Thyroid gland (tissue), 4 donors: ENCODE measurements around the gene DGKH.

ENCODE experiments used
- CTCF ChIP-seq, 6 experiments: fragments of 200-600 bp in 3 of 6; fragments of 450-650 bp in 3 of 6; sonication (generic) in 3 of 6; IDR thresholded peaks; one replicate each; pipeline ENCODE4 v1.5.1; 2016 to 2019; ENCODE audit warnings: antibody characterized with exemption in 6 of 6, mild to moderate bottlenecking in 2 of 6, inconsistent platforms in 1 of 6, moderate library complexity in 1 of 6
- POLR2A ChIP-seq, 2 donors: fragments of 450-650 bp; IDR thresholded peaks; one replicate each; pipeline ENCODE4 v1.6.1; 2017; ENCODE audit warnings: antibody characterized with exemption in 2 of 2, mild to moderate bottlenecking in 2 of 2, moderate library complexity in 1 of 2

- TF ChIP-seq CTCF (IDR thresholded peaks at IDR 0.05) (no peak), POLR2A (IDR thresholded peaks at IDR 0.05) (no peak)
Measured at GRCh38 chr13:42066542-42066941, 18.1 kb downstream of the DGKH start.
